Heart left ventricle (tissue), 16 donors: ENCODE measurements around the gene SPIRE1. TPM values are rescaled to one million over a fixed set of nuclear protein-coding genes. Genes with fewer than 3 reads are reported as not detected.

Experiments used
- ATAC-seq, 4 donors: fragments of 200-7000 bp; cut with Tn5 transposase; one replicate each; pipeline ENCODE4 v1.9.1; 2020 to 2022; ENCODE audit warnings: moderate library complexity in 4 of 4, mild to moderate bottlenecking in 3 of 4, moderate number of reproducible peaks in 1 of 4
- DNase-seq, 5 donors: peaks; one replicate each; pipeline ENCODE4 v3.0.0-alpha.2; 2020
- H3K27ac ChIP-seq, 12 donors: fragments of 200-600 bp; sonication (generic) in 4 of 12; one replicate each; pipeline versions ENCODE4 v1.5.0 to v1.8.0; 2016 to 2022; ENCODE audit warnings: mild to moderate bottlenecking in 2 of 12
- H3K27me3 ChIP-seq, 9 donors: fragments of 200-600 bp; sonication (generic) in 2 of 9; one replicate each; pipeline versions ENCODE4 v1.5.1 to v1.8.0; 2016 to 2022; ENCODE audit warnings: mild to moderate bottlenecking in 3 of 9
- H3K36me3 ChIP-seq, 9 donors: fragments of 200-600 bp; sonication (generic) in 2 of 9; one replicate each; pipeline versions ENCODE4 v1.5.0 to v1.8.0; 2018 to 2022; ENCODE audit warnings: mild to moderate bottlenecking in 2 of 9
- H3K4me1 ChIP-seq, 12 donors: fragments of 200-600 bp; sonication (generic) in 4 of 12; one replicate each; pipeline versions ENCODE4 v1.5.0 to v1.8.0; 2016 to 2022; ENCODE audit warnings: mild to moderate bottlenecking in 3 of 12
- H3K4me3 ChIP-seq, 12 donors: fragments of 200-600 bp; sonication (generic) in 4 of 12; one replicate each; pipeline versions ENCODE4 v1.5.0 to v1.8.0; 2017 to 2022; ENCODE audit warnings: mild to moderate bottlenecking in 9 of 12, moderate library complexity in 4 of 12
- H3K9me3 ChIP-seq, 12 donors: fragments of 200-600 bp; sonication (generic) in 4 of 12; one replicate each; pipeline versions ENCODE4 v1.5.0 to v1.8.0; 2016 to 2022; ENCODE audit warnings: mild to moderate bottlenecking in 1 of 12
- POLR2A ChIP-seq, 2 donors: fragments of 450-650 bp; IDR thresholded peaks; one replicate each; pipeline ENCODE4 v1.6.1; 2017; ENCODE audit warnings: antibody characterized with exemption in 2 of 2, mild to moderate bottlenecking in 2 of 2, moderate library complexity in 2 of 2
- WGBS, 4 donors: extraction: QIAGEN DNeasy Blood & Tissue Kit in 2 of 4; methylation state at CpG; one replicate each; pipeline versions ENCODE4 v1.1.5 to v1.1.7; 2013 to 2018; 5-methylcytosine and 5-hydroxymethylcytosine counted together
- intact Hi-C, 10 donors: fragments of 100-400 bp; cut with DNase I; formaldehyde crosslinking; loops; one replicate each; pipeline versions ENCODE4 v1.11.1 to v1.14.2; 2022
- polyA plus RNA-seq, 2 donors: library from polyadenylated mRNA; stranded (reverse); fragments of 200-250 nt; gene quantifications; one replicate each; pipeline ENCODE4 v1.2.3, GENCODE V29; 2013
- total RNA-seq, 9 donors: library from RNA; depleted of rRNA in 2 of 9; stranded (reverse); fragments of >200 nt in 2 of 9; fragmentation: NEBNext Ultra II Directional in 3 of 9; extraction: Animal tissue kit (Norgen Biotek cat#: 25700) in 3 of 9; gene quantifications; one replicate each; pipeline versions ENCODE4 v1.1.0 to v1.2.4, GENCODE V29; 2016 to 2023
- TF ChIP-seq, protein P1 (sequence below), 12 donors: fragments of 200-600 bp; sonication (generic) in 4 of 12; IDR thresholded peaks; one replicate each; pipeline versions ENCODE4 v1.5.0 to v1.8.0; 2018 to 2022; ENCODE audit warnings: antibody characterized with exemption in 12 of 12, mild to moderate bottlenecking in 5 of 12
- donor health status: ischemic (EF 13 %, LVEDD 7.1; RV severe dilation, severe dysfunction).
- donor health status: healthy with polysubstance abuse.
- donor health status: DM: no; HTN: yes; CAD: no.
- donor health status: DM: no; HTN: no; CAD: no.
- donor health status: ischemic (EF 25% LVEDD 6.9; RV normal size, moderate dysfunction).
- donor health status: ischemic (EF 25% LVEDD 5.7; RV mildly dilated, moderate dysfunction).
- donor health status: healthy.
- donor health status: DM: yes; HTN: yes; CAD: no.
- donor health status: ischemic (EF 35%, LVEDD 5.7; RV mildly dilated, moderate dysfunction).
- donor health status: nonischemic (EF 11% LVEDD 7.7; RV severe dilation, severe dysfunction).
- donor health status: DM: yes; HTN: yes; CAD: no.
- donor health status: PGD.
- donor health status: ischemic (EF 29% LVEDD 5.4; RV normal size, mild dysfunction).
- donor health status: nonischemic (EF 23%, LVEDD 6.1; RV moderate dilation, normal function).

SPIRE1 gene
- total and polyA plus RNA-seq, 11 donors: 8.3 to 67.6 (median 47.8) TPM

DNA sequence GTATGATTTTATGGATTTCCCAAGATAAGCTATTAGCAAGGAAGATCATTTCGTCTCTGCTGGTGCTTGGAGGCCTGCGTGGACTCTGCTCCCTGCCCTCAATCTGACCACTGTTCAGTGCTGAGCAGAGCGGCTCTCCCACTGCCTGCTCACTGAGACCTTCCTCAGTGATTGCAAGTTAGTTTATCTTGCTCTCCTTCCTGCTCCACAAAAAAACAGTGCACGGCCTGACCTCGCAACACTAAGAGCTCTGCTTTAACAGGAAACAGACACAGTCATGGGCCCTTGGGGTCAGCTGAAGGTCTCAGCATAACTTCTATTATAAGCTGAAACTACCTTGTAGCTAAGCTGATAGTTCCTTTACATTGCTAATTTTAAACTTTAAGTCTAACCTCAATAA, 197.0 kb downstream of the SPIRE1 start:
- DNase-seq: peak in 1 of 5 donors; percentile 21

GRCh38 chr18:12458771-12459170, 199.1 kb downstream of the SPIRE1 start:
- H3K27me3 ChIP-seq: no peaks in the 10 kb centered on the region
- WGBS, 4 donors: 75 to 84% (median 79%) methylated on average over 7 of the region's 7 CpGs
- no peak overlapping the region for H3K4me3 ChIP-seq
- intact Hi-C loops: loop anchor here in 2 of 10 donors (5.0 to 10.0 kb wide), 2 partner anchors 54 to 61 kb away; partner anchors contain the start of gene PRELID3A (in 1 of the 2)
- TF ChIP-seq, protein P1, sequence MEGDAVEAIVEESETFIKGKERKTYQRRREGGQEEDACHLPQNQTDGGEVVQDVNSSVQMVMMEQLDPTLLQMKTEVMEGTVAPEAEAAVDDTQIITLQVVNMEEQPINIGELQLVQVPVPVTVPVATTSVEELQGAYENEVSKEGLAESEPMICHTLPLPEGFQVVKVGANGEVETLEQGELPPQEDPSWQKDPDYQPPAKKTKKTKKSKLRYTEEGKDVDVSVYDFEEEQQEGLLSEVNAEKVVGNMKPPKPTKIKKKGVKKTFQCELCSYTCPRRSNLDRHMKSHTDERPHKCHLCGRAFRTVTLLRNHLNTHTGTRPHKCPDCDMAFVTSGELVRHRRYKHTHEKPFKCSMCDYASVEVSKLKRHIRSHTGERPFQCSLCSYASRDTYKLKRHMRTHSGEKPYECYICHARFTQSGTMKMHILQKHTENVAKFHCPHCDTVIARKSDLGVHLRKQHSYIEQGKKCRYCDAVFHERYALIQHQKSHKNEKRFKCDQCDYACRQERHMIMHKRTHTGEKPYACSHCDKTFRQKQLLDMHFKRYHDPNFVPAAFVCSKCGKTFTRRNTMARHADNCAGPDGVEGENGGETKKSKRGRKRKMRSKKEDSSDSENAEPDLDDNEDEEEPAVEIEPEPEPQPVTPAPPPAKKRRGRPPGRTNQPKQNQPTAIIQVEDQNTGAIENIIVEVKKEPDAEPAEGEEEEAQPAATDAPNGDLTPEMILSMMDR (IDR thresholded peaks at IDR 0.05): no peak
- TF ChIP-seq POLR2A (IDR thresholded peaks at IDR 0.05): no peak
- peaks cover 0 to 80% (median 47%) of the 10 kb centered on the region in 9 donors for H3K36me3 ChIP-seq
- ATAC-seq (no peak), DNase-seq (no peak)
- H3K4me1 ChIP-seq: peaks cover 0 to 9% (median 5%) of the 10 kb centered on the region in 12 donors
- no peaks in the 10 kb centered on the region for H3K9me3 ChIP-seq
- no peak overlapping the region for H3K27ac ChIP-seq

More for the DNA sequence above, 197.0 kb downstream of the SPIRE1 start:
- H3K36me3 ChIP-seq: peaks cover 0 to 80% (median 40%) of the 10 kb centered on the region in 9 donors
- H3K4me1 ChIP-seq: peaks cover 0 to 9% (median 5%) of the 10 kb centered on the region in 12 donors
- no peaks in the 10 kb centered on the region for H3K27me3 ChIP-seq
- peak; percentile 65 to 89 (median 78) for ATAC-seq
- intact Hi-C loops: no loop called here
- H3K4me3 ChIP-seq: no peak overlapping the region
- WGBS, 4 donors: 19 to 26% (median 23%) methylated on average over 5 of the region's 5 CpGs
- H3K27ac ChIP-seq: peak overlapping the region in 10 of 12 donors; percentile 1 to 69 (median 36)
- TF ChIP-seq POLR2A (IDR thresholded peaks at IDR 0.05): no peak
- TF ChIP-seq, protein P1 (IDR thresholded peaks at IDR 0.05): no peak
- no peaks in the 10 kb centered on the region for H3K9me3 ChIP-seq

GRCh38 chr18:12456441-12456840, 201.5 kb downstream of the SPIRE1 start:
- Histone ChIP-seq H3K9me3 (no peaks in the 10 kb centered on the region), H3K27ac (no peak overlapping the region), H3K4me1 (peaks cover 0 to 9% (median 5%) of the 10 kb centered on the region in 12 donors), H3K27me3 (no peaks in the 10 kb centered on the region), H3K4me3 (no peak overlapping the region), H3K36me3 (peaks cover 0 to 81% (median 39%) of the 10 kb centered on the region in 9 donors)
- DNase-seq (no peak), ATAC-seq (no peak)
- intact Hi-C loops: loop anchor here in 2 of 10 donors (5.0 to 10.0 kb wide), 2 partner anchors 52 to 59 kb away; partner anchors contain the start of gene PRELID3A (in 1 of the 2)
- no peak for TF ChIP-seq POLR2A (IDR thresholded peaks at IDR 0.05)
- TF ChIP-seq, protein P1 (IDR thresholded peaks at IDR 0.05): no peak
- 78 to 97% (median 95%) methylated on average over 3 of the region's 3 CpGs for WGBS, 4 donors

DNA sequence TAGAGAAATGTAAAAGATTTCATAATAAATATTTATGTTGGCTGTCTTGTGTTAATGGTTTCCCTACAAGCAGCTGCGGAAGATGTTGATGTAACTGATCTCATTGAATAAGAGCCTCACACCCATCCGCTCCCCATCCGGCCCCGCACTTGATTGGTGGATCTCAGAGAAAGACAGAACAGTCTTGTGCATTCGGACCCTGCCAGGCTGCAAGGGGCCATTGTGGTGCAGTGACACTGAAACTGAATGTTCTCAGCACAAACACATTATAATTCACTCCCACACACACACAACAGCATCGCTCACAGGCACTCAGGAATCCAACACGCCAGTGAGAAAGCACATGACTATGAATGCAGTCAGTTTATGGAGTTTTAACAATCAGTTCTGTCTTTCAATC, 202.4 kb downstream of the SPIRE1 start:
- intact Hi-C loops: loop anchor here in 2 of 10 donors (5.0 to 10.0 kb wide), 2 partner anchors 51 to 58 kb away; partner anchors contain the start of gene PRELID3A (in 1 of the 2)
- WGBS, 4 donors: 84 to 93% (median 91%) methylated on average over 7 of the region's 7 CpGs

More for the DNA sequence above, 202.4 kb downstream of the SPIRE1 start:
- H3K4me1 ChIP-seq: peaks cover 0 to under 1% (median 0%) of the 10 kb centered on the region in 12 donors
- no peaks in the 10 kb centered on the region for H3K9me3 ChIP-seq
- H3K27me3 ChIP-seq: no peaks in the 10 kb centered on the region
- no peak overlapping the region for H3K27ac ChIP-seq
- H3K36me3 ChIP-seq: peaks cover 0 to 90% (median 39%) of the 10 kb centered on the region in 9 donors
- peak in 1 of 4 donors; percentile 7 for ATAC-seq
- H3K4me3 ChIP-seq: no peak overlapping the region
- TF ChIP-seq, protein P1 (IDR thresholded peaks at IDR 0.05): no peak
- TF ChIP-seq POLR2A (IDR thresholded peaks at IDR 0.05): no peak
- no peak for DNase-seq
